ENCODE data around the gene TMEM131. TPM values are rescaled to one million over a fixed set of nuclear protein-coding genes. Genes with fewer than 3 reads are reported as not detected.

Gene TMEM131
- total RNA-seq, 6 donors from 2014 or later = 30.5 to 67.5 (median 39.7) TPM

DNA sequence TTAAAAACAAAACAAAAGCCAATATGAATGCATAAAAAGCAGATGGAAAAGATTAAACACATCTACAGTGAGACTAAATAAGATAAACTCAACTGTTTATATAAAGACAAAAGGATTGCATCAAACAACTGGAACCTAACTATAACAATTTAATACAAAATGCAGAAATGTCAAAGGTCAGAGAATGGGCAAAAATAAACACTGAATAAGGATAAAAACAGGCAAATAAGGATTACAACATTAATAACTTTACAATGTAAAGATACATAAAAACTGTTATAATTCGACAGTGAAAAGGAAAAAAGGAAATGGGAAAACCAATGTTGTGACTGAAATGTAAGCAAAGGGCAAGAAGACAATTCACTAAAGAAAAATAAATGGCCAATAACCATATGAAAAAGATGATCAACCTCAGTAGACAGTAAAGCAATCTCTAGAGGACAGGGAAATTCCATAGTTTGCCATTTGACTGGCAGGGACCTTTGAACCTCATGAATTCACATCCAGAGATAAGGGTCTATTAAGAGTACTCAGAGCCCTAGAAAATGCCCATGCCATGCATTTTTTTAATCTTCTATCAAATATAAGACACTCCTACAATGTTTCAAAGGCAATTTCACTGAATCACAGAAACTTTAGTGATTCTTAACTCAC is 83.7 kb downstream of the TMEM131 start:
- TF ChIP-seq POLR2A (IDR thresholded peaks at IDR 0.05) (no peak), POLR2AphosphoS5 (IDR thresholded peaks at IDR 0.05) (no peak), EP300 (IDR thresholded peaks at IDR 0.05) (no peak)
- TF ChIP-seq, protein P1, sequence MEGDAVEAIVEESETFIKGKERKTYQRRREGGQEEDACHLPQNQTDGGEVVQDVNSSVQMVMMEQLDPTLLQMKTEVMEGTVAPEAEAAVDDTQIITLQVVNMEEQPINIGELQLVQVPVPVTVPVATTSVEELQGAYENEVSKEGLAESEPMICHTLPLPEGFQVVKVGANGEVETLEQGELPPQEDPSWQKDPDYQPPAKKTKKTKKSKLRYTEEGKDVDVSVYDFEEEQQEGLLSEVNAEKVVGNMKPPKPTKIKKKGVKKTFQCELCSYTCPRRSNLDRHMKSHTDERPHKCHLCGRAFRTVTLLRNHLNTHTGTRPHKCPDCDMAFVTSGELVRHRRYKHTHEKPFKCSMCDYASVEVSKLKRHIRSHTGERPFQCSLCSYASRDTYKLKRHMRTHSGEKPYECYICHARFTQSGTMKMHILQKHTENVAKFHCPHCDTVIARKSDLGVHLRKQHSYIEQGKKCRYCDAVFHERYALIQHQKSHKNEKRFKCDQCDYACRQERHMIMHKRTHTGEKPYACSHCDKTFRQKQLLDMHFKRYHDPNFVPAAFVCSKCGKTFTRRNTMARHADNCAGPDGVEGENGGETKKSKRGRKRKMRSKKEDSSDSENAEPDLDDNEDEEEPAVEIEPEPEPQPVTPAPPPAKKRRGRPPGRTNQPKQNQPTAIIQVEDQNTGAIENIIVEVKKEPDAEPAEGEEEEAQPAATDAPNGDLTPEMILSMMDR (IDR thresholded peaks at IDR 0.05) = no peak
- H3K27ac ChIP-seq = no peak overlapping the region
- no peak for DNase-seq
- no peaks in the 10 kb centered on the region for H3K9me3 ChIP-seq
- 48 to 73% methylated on average over 1 of the region's 1 CpG for WGBS, 2 donors
- H3K4me1 ChIP-seq = peaks cover 0 to 10% (median 6%) of the 10 kb centered on the region in 4 donors
- peaks cover 0 to 11% (median 0%) of the 10 kb centered on the region in 4 donors for H3K36me3 ChIP-seq
- no peak overlapping the region for H3K4me3 ChIP-seq
- H3K27me3 ChIP-seq = no peaks in the 10 kb centered on the region
- ATAC-seq (ENCODE audit: low FRiP score in 2 of 2) = no peak

DNA sequence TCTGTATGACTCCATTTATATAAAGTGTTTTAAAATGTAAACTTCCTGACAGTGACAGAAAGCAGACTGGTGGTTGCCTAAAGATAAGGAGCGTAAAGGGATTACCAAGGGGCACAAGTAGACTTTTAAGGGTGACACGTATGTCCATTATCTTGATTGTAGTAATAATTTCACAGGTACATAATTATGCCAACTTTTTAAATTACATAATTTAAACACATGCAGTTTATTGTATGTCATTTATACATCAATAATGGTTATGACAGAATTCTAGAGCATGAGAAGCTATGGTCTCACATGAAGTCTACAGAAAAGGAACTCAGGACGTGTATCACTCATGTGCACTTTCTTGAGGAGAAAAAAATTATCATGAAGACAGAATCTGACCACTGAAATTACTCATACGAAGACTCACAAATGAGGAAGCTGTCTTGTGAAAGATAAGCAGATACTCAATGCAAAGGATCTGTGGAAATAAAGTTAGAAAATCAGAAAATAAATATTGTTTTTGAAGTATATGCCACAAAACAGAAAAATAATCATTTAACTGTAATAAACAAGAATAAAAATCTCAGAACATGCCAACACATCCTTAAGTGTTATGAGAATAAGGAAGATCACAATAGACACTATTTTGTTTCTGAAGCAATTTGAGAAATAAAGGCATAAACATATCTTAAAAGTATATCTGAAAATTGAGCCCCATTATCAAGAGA is 84.4 kb downstream of the TMEM131 start:
- peaks cover 0 to 17% (median 0%) of the 10 kb centered on the region in 4 donors for H3K36me3 ChIP-seq
- H3K27ac ChIP-seq = no peak overlapping the region
- 65 to 74% methylated on average over 4 of the region's 4 CpGs for WGBS, 2 donors
- TF ChIP-seq, protein P1 (IDR thresholded peaks at IDR 0.05) = no peak
- TF ChIP-seq EP300 (IDR thresholded peaks at IDR 0.05) (no peak), POLR2A (IDR thresholded peaks at IDR 0.05) (no peak), POLR2AphosphoS5 (IDR thresholded peaks at IDR 0.05) (no peak)
- ATAC-seq (ENCODE audit: low FRiP score in 2 of 2) (peak in 1 of 2 donors; percentile 53), DNase-seq (no peak)
- no peaks in the 10 kb centered on the region for H3K27me3 ChIP-seq
- H3K9me3 ChIP-seq = no peaks in the 10 kb centered on the region
- H3K4me1 ChIP-seq = peaks cover 0 to 10% (median 4%) of the 10 kb centered on the region in 4 donors
- no peak overlapping the region for H3K4me3 ChIP-seq

DNA sequence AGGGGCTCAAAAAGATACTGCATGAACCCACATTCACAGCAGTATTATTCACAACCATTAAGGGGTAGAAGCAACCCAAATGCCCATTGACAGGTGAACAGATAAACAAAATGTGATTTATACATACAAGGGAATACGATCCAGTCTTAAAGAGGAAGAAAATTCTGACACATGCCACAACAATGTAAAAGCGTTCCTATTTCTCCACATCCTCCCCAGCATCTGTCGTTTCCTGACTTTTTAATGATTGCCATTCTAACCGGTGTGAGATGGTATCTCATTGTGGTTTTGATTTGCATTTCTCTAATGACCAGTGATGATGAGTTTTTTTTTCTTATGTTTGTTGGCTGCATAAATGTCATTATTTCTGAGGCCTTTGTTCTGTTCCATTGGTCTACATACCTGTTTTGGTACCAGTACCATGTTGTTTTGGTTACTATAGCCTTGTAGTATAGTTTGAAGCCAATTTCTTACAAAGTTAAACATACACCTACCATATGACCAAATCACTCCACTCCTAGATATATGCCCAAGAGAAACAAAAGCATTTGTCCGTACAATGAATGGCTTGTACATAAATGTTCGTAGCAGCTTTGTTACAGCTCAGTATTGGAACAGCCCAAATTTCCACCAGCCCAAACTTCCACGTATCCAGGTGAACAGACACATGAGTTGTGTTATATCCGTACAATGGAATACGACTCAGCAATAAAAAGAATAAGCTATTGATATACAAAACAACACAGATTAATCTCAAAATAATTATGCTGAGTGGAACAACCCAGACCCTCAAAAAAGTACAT is 85.1 kb downstream of the TMEM131 start:
- Histone ChIP-seq H3K9me3 (no peaks in the 10 kb centered on the region), H3K4me1 (peaks cover 0 to 10% (median 4%) of the 10 kb centered on the region in 4 donors), H3K4me3 (no peak overlapping the region), H3K27me3 (no peaks in the 10 kb centered on the region), H3K36me3 (peaks cover 0 to 18% (median 0%) of the 10 kb centered on the region in 4 donors), H3K27ac (no peak overlapping the region)
- 76 to 92% methylated on average over 9 of the region's 9 CpGs for WGBS, 2 donors
- DNase-seq (no peak), ATAC-seq (ENCODE audit: low FRiP score in 2 of 2) (no peak)
- TF ChIP-seq POLR2A (IDR thresholded peaks at IDR 0.05) (no peak), EP300 (IDR thresholded peaks at IDR 0.05) (no peak), POLR2AphosphoS5 (IDR thresholded peaks at IDR 0.05) (no peak)
- TF ChIP-seq, protein P1 (IDR thresholded peaks at IDR 0.05) = no peak

DNA sequence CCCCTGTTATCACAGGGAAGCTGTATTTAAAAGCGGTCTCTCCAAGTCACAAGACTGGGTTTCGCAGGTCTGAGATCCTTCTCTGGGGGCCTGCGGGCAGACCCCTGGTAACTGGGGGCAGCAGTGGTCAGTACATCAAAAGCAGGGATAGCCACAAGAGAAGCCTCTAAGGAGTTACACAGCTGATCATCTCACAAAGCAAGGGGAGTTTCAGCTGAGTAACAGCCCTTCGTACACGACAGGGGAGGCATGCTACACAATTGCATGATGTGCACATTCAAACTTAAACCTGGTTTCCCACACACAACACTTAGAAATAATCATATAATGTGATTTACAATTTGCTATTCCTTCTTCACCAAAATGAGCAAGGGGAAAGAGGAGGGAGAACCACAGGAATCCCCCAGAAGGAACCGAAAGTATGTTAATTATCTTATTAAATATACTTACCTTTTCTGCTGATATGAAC is 87.5 kb downstream of the TMEM131 start:
- no peak for TF ChIP-seq EP300 (IDR thresholded peaks at IDR 0.05)
- TF ChIP-seq, protein P1 (IDR thresholded peaks at IDR 0.05) = no peak
- no peak for TF ChIP-seq POLR2A (IDR thresholded peaks at IDR 0.05)
- TF ChIP-seq POLR2AphosphoS5 (IDR thresholded peaks at IDR 0.05) = no peak
- DNase-seq = no peak
- WGBS, 2 donors = 94 to 96% methylated on average over 6 of the region's 6 CpGs
- no peaks in the 10 kb centered on the region for H3K27me3 ChIP-seq
- H3K4me1 ChIP-seq = peaks cover 0 to 10% (median 4%) of the 10 kb centered on the region in 4 donors
- H3K36me3 ChIP-seq = peaks cover 0 to 18% (median 0%) of the 10 kb centered on the region in 4 donors
- H3K4me3 ChIP-seq = no peak overlapping the region
- ATAC-seq (ENCODE audit: low FRiP score in 2 of 2) = no peak
- H3K27ac ChIP-seq = no peak overlapping the region
- H3K9me3 ChIP-seq = no peaks in the 10 kb centered on the region

Data from upper lobe of left lung (tissue), 6 donors.